ENCODE results near the gene CCDC50.

Gene CCDC50

DNA sequence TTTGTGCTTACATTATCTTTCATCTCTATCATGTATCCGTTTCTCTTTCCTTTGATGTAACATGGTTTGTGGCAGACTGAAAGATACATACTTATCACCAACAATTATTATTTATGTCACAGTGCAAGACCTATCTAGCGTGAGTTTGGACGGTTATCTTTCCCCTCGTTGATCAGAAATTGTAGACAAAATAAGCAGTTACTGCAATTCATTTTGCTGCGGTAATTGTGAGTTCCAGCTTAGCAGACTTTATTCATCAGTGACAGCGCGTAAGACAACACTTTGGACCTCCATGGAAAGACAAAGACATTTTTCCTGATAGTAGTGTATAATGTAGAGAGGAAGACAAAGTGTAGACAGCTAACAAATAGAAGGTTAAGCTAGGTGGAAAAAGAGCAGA, 52.1 kb downstream of the CCDC50 start:
- DNase-seq = no peak

- no peak for DNase-seq
Measured at GRCh38 chr3:191382661-191383060, 53.5 kb downstream of the CCDC50 start.

- no peak for DNase-seq
Measured at GRCh38 chr3:191383124-191383523, 53.9 kb downstream of the CCDC50 start.

DNA sequence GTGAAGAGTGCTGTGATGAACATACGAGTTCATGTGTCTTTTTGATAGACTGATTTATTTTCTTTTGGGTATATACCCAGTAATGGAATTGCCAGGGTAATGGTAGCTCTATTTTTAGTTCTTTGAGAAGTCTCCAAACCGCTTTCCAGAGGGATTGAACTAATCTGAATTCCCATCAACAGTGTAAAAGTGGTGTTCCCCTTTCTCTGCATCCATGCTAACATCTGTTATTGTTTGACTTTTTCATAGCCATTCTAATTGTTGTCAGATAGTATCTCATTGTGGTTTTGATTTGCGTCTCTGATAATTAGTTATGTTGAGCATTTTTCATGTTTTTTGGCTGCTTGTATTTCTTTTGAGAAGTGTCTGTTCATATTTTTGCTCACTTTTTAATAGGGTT, 55.9 kb downstream of the CCDC50 start:
- DNase-seq = no peak

DNA sequence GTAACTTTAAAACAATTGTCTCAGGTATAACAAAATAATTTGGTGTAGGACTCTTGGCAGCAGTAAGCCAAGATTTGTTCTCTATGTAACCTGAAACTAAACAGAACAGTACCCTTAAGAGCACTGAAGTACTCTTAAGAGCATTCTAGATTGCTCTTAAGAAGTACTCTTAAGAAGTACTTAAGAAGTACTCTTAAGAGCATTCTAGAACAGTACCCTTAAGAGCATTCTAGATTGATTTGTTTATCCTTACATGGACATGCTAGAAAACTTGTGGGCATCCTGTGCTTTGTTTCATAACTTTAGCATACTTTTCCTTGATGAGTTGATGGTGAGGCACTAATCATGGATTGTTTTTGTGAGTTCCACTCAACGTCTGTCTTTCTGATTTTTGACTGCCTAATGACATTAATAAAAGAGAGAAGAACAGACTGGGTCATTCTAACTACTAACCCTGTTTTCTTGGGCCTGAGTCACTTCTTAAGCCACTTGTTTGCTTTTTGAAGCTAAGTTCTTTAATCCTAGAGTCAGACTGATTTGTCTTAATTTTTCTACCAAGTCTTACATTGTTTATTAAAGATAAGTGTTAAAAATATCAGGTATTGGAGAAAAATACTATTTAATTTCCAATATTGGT, 58.4 kb downstream of the CCDC50 start:
- DNase-seq = no peak

GRCh38 chr3:191388823-191389222, 59.6 kb downstream of the CCDC50 start:
- no peak for DNase-seq

GRCh38 chr3:191390580-191390979, 61.4 kb downstream of the CCDC50 start:
- no peak for DNase-seq

- DNase-seq = no peak
Measured at GRCh38 chr3:191391861-191392808, 62.9 kb downstream of the CCDC50 start.

- DNase-seq = no peak
Measured at GRCh38 chr3:191393146-191393545, 64.0 kb downstream of the CCDC50 start.

GRCh38 chr3:191397771-191398170, 68.6 kb downstream of the CCDC50 start:
- no peak for DNase-seq

- DNase-seq = no peak
Measured at GRCh38 chr3:191398607-191399006, 69.4 kb downstream of the CCDC50 start.

DNA sequence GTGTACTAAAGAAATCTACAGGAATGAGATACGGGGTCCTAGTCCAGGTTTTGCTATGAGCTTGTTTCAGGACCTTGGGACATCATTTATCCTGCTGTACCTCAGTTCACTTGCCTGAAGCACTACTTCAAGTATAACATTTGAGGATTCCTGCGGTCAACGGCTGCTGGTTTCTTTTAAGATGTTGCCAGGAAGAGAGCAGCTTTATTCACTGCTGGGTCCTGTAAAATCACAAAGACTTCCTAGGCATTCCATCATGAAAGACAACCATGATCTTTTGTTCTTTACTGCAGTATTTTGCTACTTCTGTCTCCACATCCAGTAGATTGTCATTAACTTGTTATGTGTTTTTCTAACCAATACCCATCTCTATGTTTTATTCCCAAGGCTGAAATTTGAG, 70.7 kb downstream of the CCDC50 start:
- DNase-seq = no peak

DNA sequence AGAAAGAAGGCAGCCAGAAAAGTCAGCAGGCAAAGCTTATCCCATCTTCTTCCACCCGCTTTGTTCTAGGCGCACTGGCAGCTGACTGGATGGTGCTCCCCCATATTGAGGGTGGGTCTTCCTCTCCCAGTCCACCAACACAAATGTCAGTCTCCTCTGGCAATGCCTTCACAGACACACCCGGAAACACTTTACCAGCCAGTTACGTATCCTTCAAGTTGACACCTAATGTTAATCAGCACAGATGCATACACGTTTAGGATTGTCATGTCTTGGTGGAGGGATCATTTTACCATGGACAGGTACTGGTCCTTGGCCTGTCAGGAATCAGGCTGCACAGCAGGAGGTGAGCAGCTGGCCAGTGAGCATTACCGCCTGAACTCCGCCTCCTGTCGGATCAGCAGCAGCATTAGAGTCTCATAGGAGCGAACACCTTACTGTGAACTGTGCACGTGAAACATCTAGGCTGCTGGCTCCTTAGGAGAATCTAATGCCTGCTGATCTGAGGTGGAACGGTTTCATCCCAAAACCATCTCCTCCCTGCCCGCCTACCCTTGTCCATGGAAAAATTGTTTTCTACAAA, 72.7 kb downstream of the CCDC50 start:
- DNase-seq = no peak

GRCh38 chr3:191409791-191410359, 80.7 kb downstream of the CCDC50 start:
- DNase-seq = no peak

DNA sequence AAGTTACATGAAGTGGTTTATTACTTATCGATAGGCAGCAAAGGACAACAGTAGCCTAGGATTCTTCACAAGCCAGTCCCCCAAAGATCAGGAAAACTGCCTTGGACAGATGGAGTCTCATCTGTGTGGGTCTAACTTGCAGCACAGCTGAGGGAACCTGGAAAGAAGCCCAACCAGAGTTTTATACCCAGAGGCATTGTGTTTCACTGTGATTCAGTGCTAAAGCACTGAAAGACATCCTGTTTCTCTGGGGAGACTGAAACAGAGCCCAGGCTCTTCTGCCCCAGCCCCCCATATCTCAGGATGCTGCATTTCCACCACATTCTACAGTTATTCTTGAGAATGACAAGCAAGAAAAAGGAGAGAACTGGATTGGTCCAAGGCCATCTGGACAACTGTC, 83.6 kb downstream of the CCDC50 start:
- DNase-seq = no peak

- DNase-seq = no peak
Measured at GRCh38 chr3:191414286-191414685, 85.1 kb downstream of the CCDC50 start.

GRCh38 chr3:191414732-191415131, 85.5 kb downstream of the CCDC50 start:
- DNase-seq = no peak

DNA sequence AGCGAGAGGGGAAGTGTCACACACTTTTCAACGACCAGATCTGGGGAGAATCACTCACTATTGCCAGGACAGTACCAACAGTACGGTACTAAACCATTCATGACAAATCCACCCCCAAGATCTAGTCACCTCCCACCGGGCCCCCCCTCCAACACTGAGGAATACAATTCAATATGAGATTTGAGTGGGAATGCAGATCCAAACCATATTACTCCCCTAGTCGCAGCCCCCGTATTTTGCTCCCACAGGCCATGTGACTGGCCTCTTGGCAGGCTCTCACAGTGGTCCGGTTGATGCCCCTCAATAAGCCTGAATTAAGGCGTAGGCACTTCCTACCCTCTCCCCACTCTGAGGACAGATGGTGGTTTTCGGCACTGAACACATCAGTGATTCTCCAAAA, 86.4 kb downstream of the CCDC50 start:
- no peak for DNase-seq

- DNase-seq = no peak
Measured at GRCh38 chr3:191417457-191417729, 88.2 kb downstream of the CCDC50 start.

- no peak for DNase-seq
Measured at GRCh38 chr3:191420771-191421170, 91.6 kb downstream of the CCDC50 start.

- no peak for DNase-seq
Measured at GRCh38 chr3:191424881-191425280, 95.7 kb downstream of the CCDC50 start.

- DNase-seq = no peak
Measured at GRCh38 chr3:191425322-191425734, 96.1 kb downstream of the CCDC50 start.

DNA sequence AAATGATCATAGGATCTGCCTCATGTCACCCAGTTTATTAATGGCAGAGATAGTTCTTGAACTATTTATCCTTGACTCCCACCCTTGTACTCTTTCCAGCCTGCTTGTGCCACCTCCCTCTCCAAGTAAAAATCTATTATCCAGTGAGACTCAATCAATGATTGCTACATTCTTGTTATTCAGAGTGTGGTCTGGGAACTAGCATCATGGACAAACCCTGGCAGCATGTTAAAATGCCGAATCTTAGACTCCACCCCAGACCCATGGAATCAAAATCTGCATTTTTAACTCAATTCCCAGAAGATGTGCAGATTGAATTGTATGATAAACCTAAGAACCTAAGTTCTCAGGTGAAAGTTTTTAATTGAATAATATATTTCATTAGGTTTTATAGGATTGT, 97.1 kb downstream of the CCDC50 start:
- no peak for DNase-seq

DNA sequence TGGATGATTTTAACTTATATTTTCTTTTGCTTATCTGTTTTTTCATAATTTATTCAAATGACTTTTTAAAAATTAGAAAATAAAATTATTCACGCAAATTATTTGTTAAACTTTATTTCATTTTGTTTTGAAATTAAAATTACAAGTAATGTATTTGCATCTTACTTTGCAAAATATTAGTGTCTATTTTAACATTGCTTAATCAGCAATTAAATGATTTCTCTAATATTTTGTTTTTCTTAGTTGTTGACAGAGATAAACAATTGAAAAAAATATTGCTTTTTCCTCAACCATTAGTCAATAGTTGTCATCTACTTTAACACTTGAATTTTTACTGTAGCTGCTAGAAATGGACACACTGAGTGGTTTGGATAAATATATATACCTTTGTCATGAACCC, 99.0 kb downstream of the CCDC50 start:
- no peak for DNase-seq

All from CD4-positive, alpha-beta T cell treated with Interleukin-17A for 4 hours (primary cell).